Motor neuron (in vitro differentiated cells): Measurements from ENCODE around the gene TAF11L13. TPM values are rescaled to one million over a fixed set of nuclear protein-coding genes. Genes with fewer than 3 reads are reported as not detected.
A peak's percentile ranks its signal among the peaks of the same experiment; 100 is the strongest.
"Not testable (repeated sequence)": the region's sequence is repeated elsewhere in the genome, so short reads cannot be mapped to it uniquely, and the experiment has no call there.

Experiments
- ATAC-seq, 8 experiments: fragments of 200-7000 bp; cut with Tn5 transposase; replicated peaks in 6 of 8; 2 replicates each; pipeline ENCODE4 v1.8.0; 2021; ENCODE audit warnings: mild to moderate bottlenecking in 8 of 8, moderate library complexity in 8 of 8
- H3K27ac ChIP-seq, 2 donors: fragments of 250-450 bp; sonication (Bioruptor Pico); 2 replicates each; pipeline ENCODE4 v1.9.0; 2021; ENCODE audit warnings: antibody characterized with exemption in 2 of 2, mild to moderate bottlenecking in 2 of 2, moderate library complexity in 1 of 2
- H3K4me1 ChIP-seq, 2 donors: fragments of 250-450 bp; sonication (Bioruptor Pico); replicated peaks in 1 of 2; 2 replicates each; pipeline ENCODE4 v1.6.1; 2021; ENCODE audit warnings: antibody characterized with exemption in 2 of 2, mild to moderate bottlenecking in 2 of 2, moderate library complexity in 1 of 2
- H3K4me3 ChIP-seq, 5 donors: fragments of 250-450 bp; sonication (Bioruptor Pico); 2 replicates each; pipeline ENCODE4 v1.9.0; 2021; ENCODE audit warnings: antibody characterized with exemption in 5 of 5, mild to moderate bottlenecking in 5 of 5, moderate library complexity in 4 of 5
- WGBS, 10 experiments: fragments of 450-650 bp; shearing (Covaris generic); methylation state at CpG; one replicate each; pipeline ENCODE4 v1.0.0; 2022; 5-methylcytosine and 5-hydroxymethylcytosine counted together
- in situ Hi-C, 9 experiments: fragments of 400-800 bp; cut with MboI; loops; one replicate each; pipeline ENCODE4 v1.15.0; 2021; ENCODE audit warnings: low sequenced_read_pairs in 9 of 9, low pct_unique_long_range_greater_than_20kb in 2 of 9; ENCODE audit not compliant: unreplicated experiment in 9 of 9
- total RNA-seq, 8 experiments: library from RNA; unstranded; fragments of 300-600 nt; gene quantifications; 2 replicates each; pipeline versions ENCODE4 v1.2.3 to v1.2.4, GENCODE V29; 2022

Gene TAF11L13
- total RNA-seq, 8 experiments from 2014 or later: 0.42 TPM; not detected in 7

- in situ Hi-C loops: no loop called here
- no peak within 1 kb of the TSS for H3K27ac ChIP-seq
- H3K4me1 ChIP-seq: no peaks in the 10 kb centered on the region
- H3K4me3 ChIP-seq: no peak within 1 kb of the TSS
- 31 to 100% (median 90%) methylated on average over 1 to 5 of the region's 5 CpGs; no CpG with 5 or more reads in 5 of the 10 experiments for WGBS, 10 experiments
- no peak for ATAC-seq
These were observed 2.3 kb downstream of the TAF11L13 start, which contains the start of gene TAF11L14 for GRCh38 chr5:17634160-17634559. Gene TAF11L14, plus strand, starts transcription at chr5:17634460.

- H3K4me3 ChIP-seq, in situ Hi-C loops, H3K4me1 ChIP-seq, ATAC-seq, H3K27ac ChIP-seq: not testable (repeated sequence)
- 60 to 100% (median 95%) methylated on average over 1 to 10 of the region's 10 CpGs; no CpG with 5 or more reads in 6 of the 10 experiments for WGBS, 10 experiments
These were observed 17.3 kb downstream of the TAF11L13 start for GRCh38 chr5:17649232-17649631.

- H3K4me3 ChIP-seq, H3K27ac ChIP-seq, in situ Hi-C loops, H3K4me1 ChIP-seq, ATAC-seq: not testable (repeated sequence)
- 73 to 98% (median 90%) methylated on average over 2 to 10 of the region's 32 CpGs; no CpG with 5 or more reads in 7 of the 10 experiments for WGBS, 10 experiments
These were observed 23.4 kb downstream of the TAF11L13 start for GRCh38 chr5:17655201-17655759.

- Histone ChIP-seq H3K27ac (no peak overlapping the region), H3K4me1 (no peaks in the 10 kb centered on the region), H3K4me3 (no peak overlapping the region)
- WGBS, 10 experiments: 7 to 83% (median 80%) methylated on average over 1 to 3 of the region's 6 CpGs; no CpG with 5 or more reads in 7 of the 10 experiments
- no peak for ATAC-seq
- in situ Hi-C loops: no loop called here
These were observed 24.0 kb downstream of the TAF11L13 start for GRCh38 chr5:17655921-17656320.

- Histone ChIP-seq H3K27ac (no peak overlapping the region), H3K4me1 (no peaks in the 10 kb centered on the region), H3K4me3 (no peak overlapping the region)
- in situ Hi-C loops: no loop called here
- ATAC-seq: no peak
- 5 to 94% (median 42%) methylated on average over 2 to 5 of the region's 8 CpGs; no CpG with 5 or more reads in 4 of the 10 experiments for WGBS, 10 experiments
These were observed 31.3 kb downstream of the TAF11L13 start for GRCh38 chr5:17663182-17663581.

GRCh38 chr5:17665836-17666235 is 33.9 kb downstream of the TAF11L13 start:
- in situ Hi-C loops: no loop called here
- ATAC-seq: no peak
- 17 to 100% (median 92%) methylated on average over 1 to 2 of the region's 2 CpGs for WGBS, 10 experiments

GRCh38 chr5:17666726-17667235 is 34.9 kb downstream of the TAF11L13 start:
- in situ Hi-C loops: no loop called here
- no peaks in the 10 kb centered on the region for H3K4me1 ChIP-seq
- H3K4me3 ChIP-seq: no peak overlapping the region
- 8 to 100% (median 66%) methylated on average over 2 to 3 of the region's 3 CpGs; no CpG with 5 or more reads in 2 of the 10 experiments for WGBS, 10 experiments
- no peak overlapping the region for H3K27ac ChIP-seq
- no peak for ATAC-seq

More at GRCh38 chr5:17665836-17666235, 33.9 kb downstream of the TAF11L13 start:
- H3K4me3 ChIP-seq: no peak overlapping the region
- no peak overlapping the region for H3K27ac ChIP-seq
- no peaks in the 10 kb centered on the region for H3K4me1 ChIP-seq

GRCh38 chr5:17670353-17670752 is 38.5 kb downstream of the TAF11L13 start:
- in situ Hi-C loops: no loop called here
- Histone ChIP-seq H3K27ac (no peak overlapping the region), H3K4me1 (no peaks in the 10 kb centered on the region), H3K4me3 (no peak overlapping the region)
- no peak for ATAC-seq
- WGBS, 10 experiments: 80 to 100% (median 100%) methylated on average over 1 to 5 of the region's 14 CpGs; no CpG with 5 or more reads in 5 of the 10 experiments

- Histone ChIP-seq H3K4me3 (no peak overlapping the region), H3K4me1 (peaks cover 0 to 11% of the 10 kb centered on the region in 2 donors), H3K27ac (no peak overlapping the region)
- ATAC-seq: peak in 5 of 8 experiments; percentile 58 to 93 (median 71)
- WGBS, 10 experiments: 0 to 83% (median 75%) methylated on average over 1 to 4 of the region's 4 CpGs; no CpG with 5 or more reads in 2 of the 10 experiments
- in situ Hi-C loops: no loop called here
These were observed 47.0 kb downstream of the TAF11L13 start for GRCh38 chr5:17678751-17679324.

- in situ Hi-C loops: no loop called here
- peaks cover 0 to 11% of the 10 kb centered on the region in 2 donors for H3K4me1 ChIP-seq
- ATAC-seq: no peak
- H3K4me3 ChIP-seq: no peak overlapping the region
- 30 to 100% (median 74%) methylated on average over 1 to 7 of the region's 8 CpGs for WGBS, 10 experiments
- H3K27ac ChIP-seq: no peak overlapping the region
These were observed 47.8 kb downstream of the TAF11L13 start for GRCh38 chr5:17679597-17680203.

- no peak for ATAC-seq
- no peak overlapping the region for H3K27ac ChIP-seq
- 0 to 100% (median 51%) methylated on average over 2 of the region's 2 CpGs; no CpG with 5 or more reads in 2 of the 10 experiments for WGBS, 10 experiments
- no peak overlapping the region for H3K4me3 ChIP-seq
- in situ Hi-C loops: no loop called here
- H3K4me1 ChIP-seq: peaks cover 0 to 11% of the 10 kb centered on the region in 2 donors
These were observed 48.8 kb downstream of the TAF11L13 start for GRCh38 chr5:17680737-17681136.
